Progenitor cell of endocrine pancreas (in vitro differentiated cells): ENCODE data around the gene FNBP1L. TPM values are rescaled to one million over a fixed set of nuclear protein-coding genes. Genes with fewer than 3 reads are reported as not detected.
A peak's percentile ranks its signal among the peaks of the same experiment; 100 is the strongest.

Experiments
- DNase-seq: peaks from one replicate; pipeline ENCODE4 v3.0.0; 2021; ENCODE audit warnings: low spot score; ENCODE audit not compliant: unreplicated experiment
- H3K27ac Mint-ChIP-seq: 2 replicates; pipeline ENCODE4 v1.8.0; 2021; ENCODE audit warnings: mild to moderate bottlenecking, moderate library complexity, mixed read lengths
- H3K27me3 Mint-ChIP-seq: 2 replicates; pipeline ENCODE4 v1.8.0; 2021; ENCODE audit warnings: mixed read lengths
- H3K36me3 Mint-ChIP-seq: 2 replicates; pipeline ENCODE4 v1.8.0; 2022; ENCODE audit warnings: mixed read lengths; ENCODE audit not compliant: insufficient read depth
- H3K4me1 Mint-ChIP-seq: 2 replicates; pipeline ENCODE4 v1.8.0; 2021; ENCODE audit warnings: low read depth, mixed read lengths
- H3K4me3 Mint-ChIP-seq: 2 replicates; pipeline ENCODE4 v1.8.0; 2021; ENCODE audit warnings: low read depth, mild to moderate bottlenecking, moderate library complexity, mixed read lengths
- H3K9me3 Mint-ChIP-seq: 2 replicates; pipeline ENCODE4 v1.8.0; 2021; ENCODE audit warnings: low read depth, mixed read lengths
- CTCF ChIP-seq: fragments of 200-600 bp; sonication (generic); IDR thresholded peaks from one replicate; pipeline ENCODE4 v1.5.0; 2021; ENCODE audit warnings: antibody characterized with exemption, mild to moderate bottlenecking; ENCODE audit not compliant: unreplicated experiment
- total RNA-seq: library from RNA; stranded (reverse); gene quantifications from 2 replicates; pipeline ENCODE4 v1.2.1, GENCODE V29; 2021

The FNBP1L gene
- total RNA-seq, 1 donor from 2014 or later = 136 TPM

GRCh38 chr1:93571623-93572310 is 123.8 kb downstream of the FNBP1L start:
- no peak overlapping the region for H3K4me3 Mint-ChIP-seq
- no peak for DNase-seq
- TF ChIP-seq CTCF = no peak
- H3K36me3 Mint-ChIP-seq = peaks cover 12% of the 10 kb centered on the region
- H3K9me3 Mint-ChIP-seq = no peaks in the 10 kb centered on the region
- H3K27ac Mint-ChIP-seq = peak overlapping the region; percentile 87
- no peaks in the 10 kb centered on the region for H3K27me3 Mint-ChIP-seq
- H3K4me1 Mint-ChIP-seq = peaks cover 3% of the 10 kb centered on the region

- TF ChIP-seq CTCF = no peak
- DNase-seq = no peak
- H3K9me3 Mint-ChIP-seq = no peaks in the 10 kb centered on the region
- peak overlapping the region; percentile 68 for H3K27ac Mint-ChIP-seq
- peaks cover 9% of the 10 kb centered on the region for H3K36me3 Mint-ChIP-seq
- no peak overlapping the region for H3K4me3 Mint-ChIP-seq
- H3K27me3 Mint-ChIP-seq = no peaks in the 10 kb centered on the region
- peaks cover 3% of the 10 kb centered on the region for H3K4me1 Mint-ChIP-seq
Measured at GRCh38 chr1:93573940-93574469, 126.1 kb downstream of the FNBP1L start.

- H3K4me3 Mint-ChIP-seq = no peak overlapping the region
- TF ChIP-seq CTCF = no peak
- no peak for DNase-seq
- peak overlapping the region; percentile 84 for H3K27ac Mint-ChIP-seq
- no peaks in the 10 kb centered on the region for H3K27me3 Mint-ChIP-seq
- H3K4me1 Mint-ChIP-seq = peaks cover 6% of the 10 kb centered on the region
- no peaks in the 10 kb centered on the region for H3K9me3 Mint-ChIP-seq
- H3K36me3 Mint-ChIP-seq = peaks cover 9% of the 10 kb centered on the region
Measured at GRCh38 chr1:93574511-93574910, 126.6 kb downstream of the FNBP1L start.

GRCh38 chr1:93574991-93575390 is 127.1 kb downstream of the FNBP1L start:
- no peak overlapping the region for H3K4me3 Mint-ChIP-seq
- peaks cover 9% of the 10 kb centered on the region for H3K36me3 Mint-ChIP-seq
- H3K4me1 Mint-ChIP-seq = peaks cover 10% of the 10 kb centered on the region
- no peaks in the 10 kb centered on the region for H3K27me3 Mint-ChIP-seq
- H3K27ac Mint-ChIP-seq = peak overlapping the region; percentile 84
- no peaks in the 10 kb centered on the region for H3K9me3 Mint-ChIP-seq
- TF ChIP-seq CTCF = no peak
- no peak for DNase-seq

- Mint-ChIP-seq H3K4me1 (peaks cover 12% of the 10 kb centered on the region), H3K4me3 (no peak overlapping the region), H3K27me3 (no peaks in the 10 kb centered on the region), H3K9me3 (no peaks in the 10 kb centered on the region), H3K36me3 (peaks cover 6% of the 10 kb centered on the region), H3K27ac (peak overlapping the region; percentile 84)
- no peak for DNase-seq
- TF ChIP-seq CTCF = no peak
Measured at GRCh38 chr1:93575621-93576284, 127.8 kb downstream of the FNBP1L start.
